Measurements from ENCODE around the gene TYW3.

DNA sequence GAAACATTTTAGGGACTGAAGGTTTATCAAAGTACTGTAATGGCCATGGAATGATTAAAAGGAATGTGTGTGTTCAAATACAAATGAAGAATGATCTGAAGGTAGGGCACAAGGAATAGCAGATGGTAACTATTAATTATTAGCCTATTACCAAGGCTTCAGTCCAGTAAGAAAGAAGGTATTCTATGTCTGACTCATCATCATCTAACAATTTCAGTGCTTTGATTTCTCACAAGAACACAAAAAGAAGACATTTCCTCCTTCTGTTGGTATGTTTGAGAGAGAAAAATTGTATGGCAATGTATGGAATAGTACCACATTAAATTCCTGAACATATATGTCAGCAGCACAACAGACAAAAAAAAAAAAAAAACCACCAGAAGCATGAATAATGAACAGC lies 57.5 kb downstream of the TYW3 start:
- TF ChIP-seq, protein P1, sequence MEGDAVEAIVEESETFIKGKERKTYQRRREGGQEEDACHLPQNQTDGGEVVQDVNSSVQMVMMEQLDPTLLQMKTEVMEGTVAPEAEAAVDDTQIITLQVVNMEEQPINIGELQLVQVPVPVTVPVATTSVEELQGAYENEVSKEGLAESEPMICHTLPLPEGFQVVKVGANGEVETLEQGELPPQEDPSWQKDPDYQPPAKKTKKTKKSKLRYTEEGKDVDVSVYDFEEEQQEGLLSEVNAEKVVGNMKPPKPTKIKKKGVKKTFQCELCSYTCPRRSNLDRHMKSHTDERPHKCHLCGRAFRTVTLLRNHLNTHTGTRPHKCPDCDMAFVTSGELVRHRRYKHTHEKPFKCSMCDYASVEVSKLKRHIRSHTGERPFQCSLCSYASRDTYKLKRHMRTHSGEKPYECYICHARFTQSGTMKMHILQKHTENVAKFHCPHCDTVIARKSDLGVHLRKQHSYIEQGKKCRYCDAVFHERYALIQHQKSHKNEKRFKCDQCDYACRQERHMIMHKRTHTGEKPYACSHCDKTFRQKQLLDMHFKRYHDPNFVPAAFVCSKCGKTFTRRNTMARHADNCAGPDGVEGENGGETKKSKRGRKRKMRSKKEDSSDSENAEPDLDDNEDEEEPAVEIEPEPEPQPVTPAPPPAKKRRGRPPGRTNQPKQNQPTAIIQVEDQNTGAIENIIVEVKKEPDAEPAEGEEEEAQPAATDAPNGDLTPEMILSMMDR (conservative IDR thresholded peaks at IDR 0.05; ENCODE audit: low read depth, low read length): no peak
- no peak for TF ChIP-seq EZH2 (IDR thresholded peaks at IDR 0.05; ENCODE audit: borderline replicate concordance, low read depth, low read length, poor library complexity, severe bottlenecking)
